ENCODE data around the gene TMEM263. TPM values are rescaled to one million over a fixed set of nuclear protein-coding genes. Genes with fewer than 3 reads are reported as not detected.

TMEM263 gene
- total RNA-seq (2021; ENCODE audit: unreplicated experiment) (35.0 TPM), Bru-seq, nascent RNA (percentile 87 among the genes with signal in this experiment), BruChase-seq, experiment 1, labeled RNA remaining after a 2-hour chase (percentile 94 among the genes with signal in this experiment), BruChase-seq, experiment 2, labeled RNA remaining after a 6-hour chase (percentile 95 among the genes with signal in this experiment)
- 21.3 TPM for polyA plus RNA-seq (2012; ENCODE audit: insufficient read length)
- long read RNA-seq, transcript TMEM263-204 (3 exons, 3,349 nt) = minor isoform, 19 of 85 reads
- long read RNA-seq, transcript TMEM263-201 (4 exons, 3,362 nt) = major isoform, 54 of 85 reads
- long read RNA-seq, partial matches to known transcripts = 0 of 85 reads
- long read RNA-seq, other reads (novel, unspliced or antisense) = 6 of 85 reads

- Histone ChIP-seq H3K36me3 (ENCODE audit: control insufficient read depth, insufficient read depth, low read length) (no peaks in the 10 kb centered on the region; the same call in 1 of the 2 replicates), H3K27ac (ENCODE audit: low read length) (peak within 1 kb of the TSS; percentile 95), H3K9me3 (ENCODE audit: control insufficient read depth, insufficient read depth, low read depth, low read length) (no peaks in the 10 kb centered on the region), H3K4me3 (ENCODE audit: low read depth in 2 of 2, low read length in 2 of 2) (peak within 1 kb of the TSS; percentile 64 to 84), H3K27me3 (ENCODE audit: control insufficient read depth, insufficient read depth, low read length) (no peaks in the 10 kb centered on the region), H3K4me1 (ENCODE audit: control insufficient read depth, insufficient read depth, low read length) (peaks cover 26% of the 10 kb centered on the region; the same call in 1 of the 2 replicates)
- POLR2A ChIA-PET = interaction anchor here (0.6 kb wide), 1 partner anchor 69 kb away, joined by 6 read pairs; no protein-coding TSS in a partner anchor
- in situ Hi-C loops (cut with HindIII; ENCODE audit: low pct_unique_long_range_greater_than_20kb, low sequenced_read_pairs) (no loop called here), intact Hi-C loops (cut with micrococcal nuclease; ENCODE audit: unreplicated experiment) (no loop called here)
- CTCF ChIA-PET = interaction anchor here (0.6 to 0.7 kb wide), 3 partner anchors 28 to 596 kb away, joined by 3 read pairs; no protein-coding TSS in a partner anchor
- TF ChIP-seq TCF7L2 (IDR thresholded peaks at IDR 0.05; ENCODE audit: low read depth, low read length) = no peak
- TF ChIP-seq POLR2AphosphoS5 (IDR thresholded peaks at IDR 0.05; ENCODE audit: low read depth, low read length) = peak; percentile 75
- no peak for TF ChIP-seq CTCF (IDR thresholded peaks at IDR 0.05)
- TF ChIP-seq SIN3A (IDR thresholded peaks at IDR 0.05; ENCODE audit: borderline replicate concordance, insufficient read depth, low read depth, low read length) = 0 out of 2 replicates have a peak, but pooled peaks have one; percentile 44
- no peak for TF ChIP-seq REST (IDR thresholded peaks at IDR 0.05; ENCODE audit: insufficient read depth in 1 of 2, low read depth in 2 of 2, low read length in 1 of 2)
- no TSS peak for BruUV-seq (replicated peaks)
- ATAC-seq (peak; percentile 91), DNase-seq (ENCODE audit: low read depth, low spot score) (peak; percentile 62)
Measured at GRCh38 chr12:106955377-106956047, at the start of gene TMEM263. Gene TMEM263 (plus strand): TSS chr12:106955907. CDS start chr12:106967117, 11,210 bp downstream.

GRCh38 chr12:106906715-106907114 is 49.0 kb upstream of the TMEM263 start:
- POLR2A ChIA-PET = interaction anchor here (1.0 kb wide), 1 partner anchor 15 kb away, joined by 7 read pairs; no protein-coding TSS in a partner anchor

More at GRCh38 chr12:106906715-106907114, 49.0 kb upstream of the TMEM263 start:
- BruUV-seq (replicated peaks) = no TSS peak
- in situ Hi-C loops (cut with HindIII; ENCODE audit: low pct_unique_long_range_greater_than_20kb, low sequenced_read_pairs) (no loop called here), intact Hi-C loops (cut with micrococcal nuclease; ENCODE audit: unreplicated experiment) (no loop called here)
- Histone ChIP-seq H3K9me3 (ENCODE audit: control insufficient read depth, insufficient read depth, low read depth, low read length) (no peaks in the 10 kb centered on the region), H3K4me1 (ENCODE audit: control insufficient read depth, insufficient read depth, low read length) (peaks cover 4% of the 10 kb centered on the region; the same call in 1 of the 2 replicates), H3K4me3 (ENCODE audit: low read depth in 2 of 2, low read length in 2 of 2) (no peak overlapping the region), H3K36me3 (ENCODE audit: control insufficient read depth, insufficient read depth, low read length) (no peaks in the 10 kb centered on the region), H3K27me3 (ENCODE audit: control insufficient read depth, insufficient read depth, low read length) (peaks cover 7% of the 10 kb centered on the region; the same call in 1 of the 2 replicates), H3K27ac (ENCODE audit: low read length) (no peak overlapping the region)
- TF ChIP-seq POLR2AphosphoS5 (IDR thresholded peaks at IDR 0.05; ENCODE audit: low read depth, low read length) (no peak), TCF7L2 (IDR thresholded peaks at IDR 0.05; ENCODE audit: low read depth, low read length) (no peak), CTCF (IDR thresholded peaks at IDR 0.05) (no peak), SIN3A (IDR thresholded peaks at IDR 0.05; ENCODE audit: borderline replicate concordance, insufficient read depth, low read depth, low read length) (no peak), REST (IDR thresholded peaks at IDR 0.05; ENCODE audit: insufficient read depth in 1 of 2, low read depth in 2 of 2, low read length in 1 of 2) (no peak)
- DNase-seq (ENCODE audit: low read depth, low spot score) (no peak), ATAC-seq (no peak)
- CTCF ChIA-PET = no interaction called here
